Measurements from ENCODE around the gene TXNRD1. TPM values are rescaled to one million over a fixed set of nuclear protein-coding genes. Genes with fewer than 3 reads are reported as not detected.

Gene TXNRD1
- total RNA-seq, 1 experiment from 2014 or later: 1,733 TPM

- no peak for DNase-seq (ENCODE audit: extremely low read depth, low read depth)
Observed at GRCh38 chr12:104297477-104298113, 82.0 kb downstream of the TXNRD1 start.

- no peak for DNase-seq (ENCODE audit: extremely low read depth, low read depth)
Observed at GRCh38 chr12:104299842-104300481, 84.4 kb downstream of the TXNRD1 start.

GRCh38 chr12:104303538-104304151 is 88.1 kb downstream of the TXNRD1 start, which contains the start of gene EID3:
Gene EID3, plus strand, starts transcription at chr12:104303739. Its CDS starts 196 bp downstream, at chr12:104303935.
- DNase-seq (ENCODE audit: extremely low read depth, low read depth): peak; percentile 81

GRCh38 chr12:104304261-104305009 is 88.9 kb downstream of the TXNRD1 start:
- DNase-seq (ENCODE audit: extremely low read depth, low read depth): no peak

- DNase-seq (ENCODE audit: extremely low read depth, low read depth): no peak
Observed at GRCh38 chr12:104305349-104305748, 89.8 kb downstream of the TXNRD1 start.

- DNase-seq (ENCODE audit: extremely low read depth, low read depth): no peak
Observed at GRCh38 chr12:104306376-104306775, 90.8 kb downstream of the TXNRD1 start.

GRCh38 chr12:104306943-104307654 is 91.5 kb downstream of the TXNRD1 start:
- no peak for DNase-seq (ENCODE audit: extremely low read depth, low read depth)

GRCh38 chr12:104307655-104308000 is 92.0 kb downstream of the TXNRD1 start:
- DNase-seq (ENCODE audit: extremely low read depth, low read depth): no peak

- DNase-seq (ENCODE audit: extremely low read depth, low read depth): no peak
Observed at GRCh38 chr12:104309446-104309993, 93.9 kb downstream of the TXNRD1 start.

GRCh38 chr12:104310751-104311633 is 95.4 kb downstream of the TXNRD1 start:
- no peak for DNase-seq (ENCODE audit: extremely low read depth, low read depth)

GRCh38 chr12:104312202-104312601 is 96.6 kb downstream of the TXNRD1 start:
- no peak for DNase-seq (ENCODE audit: extremely low read depth, low read depth)

GRCh38 chr12:104312654-104313053 is 97.1 kb downstream of the TXNRD1 start:
- DNase-seq (ENCODE audit: extremely low read depth, low read depth): no peak

- no peak for DNase-seq (ENCODE audit: extremely low read depth, low read depth)
Observed at GRCh38 chr12:104313568-104314241, 98.1 kb downstream of the TXNRD1 start.

- DNase-seq (ENCODE audit: extremely low read depth, low read depth): no peak
Observed at GRCh38 chr12:104314242-104314614, 98.6 kb downstream of the TXNRD1 start.

- no peak for DNase-seq (ENCODE audit: extremely low read depth, low read depth)
Observed at GRCh38 chr12:104315326-104316224, 100.0 kb downstream of the TXNRD1 start.

- DNase-seq (ENCODE audit: extremely low read depth, low read depth): no peak
Observed at GRCh38 chr12:104316936-104317335, 101.4 kb downstream of the TXNRD1 start.

- no peak for DNase-seq (ENCODE audit: extremely low read depth, low read depth)
Observed at GRCh38 chr12:104317538-104318210, 102.1 kb downstream of the TXNRD1 start.
